Measurements from ENCODE around the gene GPR108. TPM values are rescaled to one million over a fixed set of nuclear protein-coding genes. Genes with fewer than 3 reads are reported as not detected.

GPR108 gene
- total and polyA plus RNA-seq, 7 donors = 12.5 to 27.8 (median 24.2) TPM

DNA sequence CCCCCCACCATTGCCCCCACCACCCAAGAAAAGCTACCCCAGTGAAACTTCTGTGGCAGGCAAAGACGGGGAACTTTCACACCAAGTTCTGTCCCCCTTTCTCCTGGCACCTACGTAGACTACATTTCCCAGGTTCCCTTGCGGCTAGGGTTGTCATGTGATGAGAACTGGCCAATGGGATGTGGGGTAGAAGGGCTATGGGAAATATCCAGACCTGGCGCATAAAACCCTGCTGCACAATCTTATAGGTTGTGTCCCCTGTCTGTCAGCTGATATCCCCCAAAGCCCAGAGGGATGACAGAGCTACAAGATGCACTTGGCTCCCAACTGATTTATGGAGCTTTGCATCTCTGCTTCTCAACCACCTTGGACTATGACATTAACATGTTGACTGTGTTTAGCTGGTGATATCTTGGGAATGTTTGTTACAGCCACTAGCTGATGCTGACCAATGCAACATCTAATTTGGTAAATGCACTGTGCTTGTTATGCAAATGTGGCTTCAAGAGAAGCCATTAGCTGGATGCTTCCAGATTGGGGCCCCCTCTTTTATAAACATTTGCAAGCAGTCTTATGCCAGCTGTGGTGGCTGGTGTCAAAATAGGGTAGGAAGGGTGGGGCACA, 23.8 kb upstream of the GPR108 start:
- Histone ChIP-seq H3K9me3 (no peaks in the 10 kb centered on the region), H3K36me3 (ENCODE audit: insufficient read depth in 1 of 2, low read depth in 1 of 2) (no peaks in the 10 kb centered on the region), H3K4me1 (no peaks in the 10 kb centered on the region), H3K27ac (no peak overlapping the region), H3K27me3 (ENCODE audit: insufficient read depth in 3 of 3, low read length in 2 of 3) (peaks cover 0 to 6% (median 5%) of the 10 kb centered on the region in 3 donors), H3K4me3 (no peak overlapping the region)
- intact Hi-C loops (cut with DNase I) = no loop called here
- DNase-seq (no peak), ATAC-seq (peak; percentile 40 to 73 (median 56))
- TF ChIP-seq, protein P1, sequence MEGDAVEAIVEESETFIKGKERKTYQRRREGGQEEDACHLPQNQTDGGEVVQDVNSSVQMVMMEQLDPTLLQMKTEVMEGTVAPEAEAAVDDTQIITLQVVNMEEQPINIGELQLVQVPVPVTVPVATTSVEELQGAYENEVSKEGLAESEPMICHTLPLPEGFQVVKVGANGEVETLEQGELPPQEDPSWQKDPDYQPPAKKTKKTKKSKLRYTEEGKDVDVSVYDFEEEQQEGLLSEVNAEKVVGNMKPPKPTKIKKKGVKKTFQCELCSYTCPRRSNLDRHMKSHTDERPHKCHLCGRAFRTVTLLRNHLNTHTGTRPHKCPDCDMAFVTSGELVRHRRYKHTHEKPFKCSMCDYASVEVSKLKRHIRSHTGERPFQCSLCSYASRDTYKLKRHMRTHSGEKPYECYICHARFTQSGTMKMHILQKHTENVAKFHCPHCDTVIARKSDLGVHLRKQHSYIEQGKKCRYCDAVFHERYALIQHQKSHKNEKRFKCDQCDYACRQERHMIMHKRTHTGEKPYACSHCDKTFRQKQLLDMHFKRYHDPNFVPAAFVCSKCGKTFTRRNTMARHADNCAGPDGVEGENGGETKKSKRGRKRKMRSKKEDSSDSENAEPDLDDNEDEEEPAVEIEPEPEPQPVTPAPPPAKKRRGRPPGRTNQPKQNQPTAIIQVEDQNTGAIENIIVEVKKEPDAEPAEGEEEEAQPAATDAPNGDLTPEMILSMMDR (IDR thresholded peaks at IDR 0.05) = no peak
- 67 to 83% (median 81%) methylated on average over 4 of the region's 4 CpGs for WGBS, 3 donors

DNA sequence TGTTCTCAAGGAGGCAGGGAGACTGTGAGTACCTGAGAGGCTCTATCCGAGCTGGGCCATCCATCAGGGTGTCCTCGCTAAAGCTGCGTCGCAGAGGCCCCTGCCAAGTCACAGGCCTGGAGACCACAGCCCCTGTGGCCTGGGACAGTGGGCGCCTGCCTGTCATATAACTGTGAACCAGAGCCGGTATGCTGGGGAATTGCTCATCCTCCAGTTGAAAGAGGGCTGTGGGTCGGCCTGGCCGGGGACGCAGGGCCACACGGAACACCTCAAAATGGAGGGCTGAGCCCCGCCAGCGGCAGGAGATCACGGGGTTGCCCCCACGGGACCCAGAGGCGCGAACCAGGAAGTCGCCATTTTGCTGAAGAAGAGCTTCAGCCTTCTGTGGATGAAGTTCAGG, 23.2 kb upstream of the GPR108 start:
- ATAC-seq (no peak), DNase-seq (no peak)
- TF ChIP-seq, protein P1 (IDR thresholded peaks at IDR 0.05) = no peak
- intact Hi-C loops (cut with DNase I) = no loop called here
- no peaks in the 10 kb centered on the region for H3K36me3 ChIP-seq (ENCODE audit: insufficient read depth in 1 of 2, low read depth in 1 of 2)
- H3K4me1 ChIP-seq = no peaks in the 10 kb centered on the region
- 93 to 96% (median 93%) methylated on average over 17 of the region's 17 CpGs for WGBS, 3 donors
- H3K27me3 ChIP-seq (ENCODE audit: insufficient read depth in 3 of 3, low read length in 2 of 3) = peaks cover 0 to 2% (median 0%) of the 10 kb centered on the region in 3 donors
- no peak overlapping the region for H3K4me3 ChIP-seq
- no peak overlapping the region for H3K27ac ChIP-seq
- H3K9me3 ChIP-seq = no peaks in the 10 kb centered on the region

DNA sequence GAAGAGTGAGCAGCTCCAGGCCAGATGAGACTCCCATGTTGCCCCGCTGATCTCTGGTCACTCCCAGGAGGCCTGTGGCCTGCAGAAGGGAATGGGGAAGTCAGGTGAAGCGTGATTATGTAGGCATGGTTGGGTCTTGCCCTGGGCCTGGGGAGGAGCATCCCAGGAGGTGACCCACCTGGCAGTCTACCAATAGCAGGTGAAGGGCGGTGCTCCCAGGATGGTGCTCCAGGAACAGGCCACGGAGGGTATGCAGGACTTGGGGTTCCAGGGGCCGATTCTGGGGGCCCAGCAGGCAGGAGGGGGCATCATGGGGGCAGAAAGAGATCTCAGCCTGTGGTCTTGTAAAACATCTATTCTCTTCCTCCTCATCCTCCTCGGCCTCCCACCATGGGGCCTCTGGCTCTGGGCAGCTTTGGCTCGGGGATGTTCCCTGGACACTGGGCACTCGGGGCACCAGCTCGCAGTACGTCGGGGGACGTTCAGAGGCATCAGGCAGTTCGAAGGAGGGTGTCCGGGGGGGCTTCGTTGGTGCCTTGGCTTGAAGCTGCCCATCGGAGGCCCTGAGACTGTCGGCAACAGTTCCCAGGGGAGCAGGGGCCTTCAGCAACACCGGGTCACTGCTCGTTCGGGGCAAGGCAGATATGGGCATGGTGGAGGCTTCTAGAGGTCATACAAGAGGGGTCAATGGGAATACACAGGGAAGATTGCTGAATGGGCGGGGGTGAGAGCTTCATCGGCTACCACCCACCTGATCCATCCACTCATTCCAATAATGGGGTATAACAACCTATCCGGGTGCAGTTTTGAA, 17.5 kb upstream of the GPR108 start:
- no peak for ATAC-seq
- intact Hi-C loops (cut with DNase I) = no loop called here
- Histone ChIP-seq H3K4me3 (no peak overlapping the region), H3K9me3 (no peaks in the 10 kb centered on the region), H3K27me3 (ENCODE audit: insufficient read depth in 3 of 3, low read length in 2 of 3) (no peaks in the 10 kb centered on the region), H3K36me3 (ENCODE audit: insufficient read depth in 1 of 2, low read depth in 1 of 2) (peaks cover 4 to 28% of the 10 kb centered on the region in 2 donors), H3K4me1 (no peaks in the 10 kb centered on the region), H3K27ac (no peak overlapping the region)
- 85 to 92% (median 91%) methylated on average over 22 to 23 of the region's 23 CpGs for WGBS, 3 donors
- TF ChIP-seq, protein P1 (IDR thresholded peaks at IDR 0.05) = no peak
- no peak for DNase-seq

DNA sequence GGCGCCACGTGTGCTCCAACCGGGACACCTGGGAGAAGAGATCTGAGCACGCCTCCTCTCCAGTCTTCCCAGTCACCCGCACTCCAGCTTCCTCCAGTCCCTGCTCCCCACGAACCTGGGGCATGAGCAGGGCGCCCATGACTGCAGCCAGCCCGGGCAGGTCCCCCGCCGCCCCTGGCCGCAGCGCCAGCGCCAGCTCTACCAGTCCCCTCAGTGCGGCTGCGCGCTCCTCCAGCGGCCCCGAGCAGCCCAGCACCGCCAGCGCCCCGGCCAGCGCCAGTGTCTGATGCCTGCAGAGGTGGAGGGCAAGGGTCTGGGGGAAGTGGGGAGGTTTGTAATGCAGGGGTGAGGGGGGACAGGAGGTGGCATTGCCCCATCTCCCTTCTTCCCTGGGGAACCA, 16.8 kb upstream of the GPR108 start:
- H3K4me3 ChIP-seq = no peak overlapping the region

More for the DNA sequence above, 16.8 kb upstream of the GPR108 start:
- WGBS, 3 donors = 89 to 94% (median 94%) methylated on average over 19 to 22 of the region's 22 CpGs
- intact Hi-C loops (cut with DNase I) = no loop called here
- Histone ChIP-seq H3K27me3 (ENCODE audit: insufficient read depth in 3 of 3, low read length in 2 of 3) (no peaks in the 10 kb centered on the region), H3K36me3 (ENCODE audit: insufficient read depth in 1 of 2, low read depth in 1 of 2) (peaks cover 4 to 36% of the 10 kb centered on the region in 2 donors), H3K9me3 (no peaks in the 10 kb centered on the region), H3K27ac (no peak overlapping the region), H3K4me1 (no peaks in the 10 kb centered on the region)
- peak in 1 of 4 donors; percentile 0 for ATAC-seq
- TF ChIP-seq, protein P1 (IDR thresholded peaks at IDR 0.05) = no peak
- DNase-seq = no peak
